Left lung (tissue), 10 donors: ENCODE results near the gene FOXP4. TPM values are rescaled to one million over a fixed set of nuclear protein-coding genes. Genes with fewer than 3 reads are reported as not detected.

ENCODE experiments used
- ATAC-seq: fragments of 200-7000 bp; cut with Tn5 transposase; one replicate; pipeline ENCODE4 v1.9.1; 2020; ENCODE audit warnings: moderate library complexity
- DNase-seq, 4 donors: peaks; one replicate each; pipeline ENCODE4 v3.0.0-alpha.2; 2013 to 2020
- H3K27ac ChIP-seq, 2 donors: fragments of 200-600 bp; sonication (generic) in 1 of 2; one replicate each; pipeline versions ENCODE4 v1.5.0 to v1.8.0; 2020 to 2021
- H3K27me3 ChIP-seq, 2 donors: fragments of 200-600 bp; sonication (generic) in 1 of 2; one replicate each; pipeline versions ENCODE4 v1.5.0 to v1.8.0; 2020 to 2021
- H3K36me3 ChIP-seq, 2 donors: fragments of 200-600 bp; sonication (generic) in 1 of 2; one replicate each; pipeline versions ENCODE4 v1.5.0 to v1.8.0; 2020 to 2021
- H3K4me1 ChIP-seq, 2 donors: fragments of 200-600 bp; one replicate each; pipeline ENCODE4 v1.8.0; 2021
- H3K4me3 ChIP-seq, 2 donors: fragments of 200-600 bp; sonication (generic) in 1 of 2; one replicate each; pipeline versions ENCODE4 v1.5.0 to v1.8.0; 2020 to 2021; ENCODE audit warnings: mild to moderate bottlenecking in 1 of 2
- H3K9me3 ChIP-seq, 2 donors: fragments of 200-600 bp; sonication (generic) in 1 of 2; one replicate each; pipeline versions ENCODE4 v1.5.0 to v1.8.0; 2020 to 2021
- intact Hi-C, 2 donors: fragments of 100-400 bp; cut with DNase I; formaldehyde crosslinking; loops; one replicate each; pipeline versions ENCODE4 v1.11.2 to v1.14.2; 2022
- polyA plus RNA-seq, 6 donors: library from polyadenylated mRNA; unstranded; fragments of 120-200 nt; gene quantifications; one replicate each; pipeline ENCODE4 v1.2.1, GENCODE V29; 2013; ENCODE audit not compliant: insufficient read length in 6 of 6
- total RNA-seq, 2 donors: library from RNA; stranded (reverse); fragmentation: NEBNext Ultra II Directional; extraction: Animal tissue kit (Norgen Biotek cat#: 25700); gene quantifications; one replicate each; pipeline ENCODE4 v1.2.1, GENCODE V29; 2021
- TF ChIP-seq, protein P1 (sequence below), 2 donors: fragments of 200-600 bp; sonication (generic) in 1 of 2; IDR thresholded peaks; one replicate each; pipeline versions ENCODE4 v1.5.0 to v1.8.0; 2021; ENCODE audit warnings: antibody characterized with exemption in 2 of 2
- donor health status: DM: no; HTN: yes; CAD: no.
- donor health status: DM: no; HTN: no; CAD: no.

Gene FOXP4
- total and polyA plus RNA-seq, 8 donors = 26.9 to 77.9 (median 60.2) TPM

DNA sequence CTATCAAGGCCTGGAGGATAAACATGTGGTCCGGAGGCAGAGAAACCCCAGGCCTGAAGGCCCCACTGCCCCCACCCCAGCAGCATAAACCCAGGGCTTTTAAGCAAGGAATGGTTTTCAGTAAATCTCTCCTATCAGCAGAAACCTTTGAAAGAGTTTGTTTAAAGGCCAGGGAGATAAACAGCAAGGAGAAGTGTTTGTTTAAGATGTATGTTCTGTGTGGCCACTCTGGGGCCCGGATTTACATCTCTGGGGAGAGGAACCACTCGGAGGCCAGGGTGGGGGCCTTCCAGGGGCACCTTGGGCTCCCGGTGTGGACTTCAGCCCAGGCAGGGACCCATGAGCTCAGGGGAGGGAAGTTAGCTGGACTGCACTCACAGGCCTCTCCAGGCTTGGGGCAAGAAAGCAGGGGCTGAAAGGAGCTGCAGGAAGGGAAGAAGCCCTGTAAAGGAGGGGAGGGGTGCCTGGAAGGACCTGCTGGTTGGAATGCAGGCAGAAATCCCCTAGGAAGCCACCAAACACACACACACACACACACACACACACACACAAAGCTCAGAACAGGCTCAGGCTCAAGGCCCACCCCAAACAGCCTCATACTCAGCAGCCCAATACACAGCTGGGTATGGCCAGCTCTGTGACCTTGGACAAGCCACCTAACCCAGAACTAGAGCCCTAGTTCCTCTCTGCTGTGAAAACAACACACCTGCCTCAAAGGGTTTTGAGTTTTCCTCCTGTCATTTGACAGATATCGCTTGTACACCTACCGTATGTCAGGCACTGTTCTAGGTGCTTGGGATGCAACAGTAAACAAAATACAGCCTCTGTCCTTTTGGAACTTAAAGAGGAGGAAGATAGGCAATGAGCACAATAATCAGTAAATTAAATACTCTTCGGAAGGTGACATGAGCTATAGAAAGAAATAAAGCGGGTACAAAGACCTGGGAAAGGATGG lies 26.2 kb upstream of the FOXP4 start:
- Histone ChIP-seq H3K27ac (peak overlapping the region in 1 of 2 donors; percentile 30), H3K27me3 (peaks cover 0 to 31% of the 10 kb centered on the region in 2 donors), H3K4me1 (peaks cover 4 to 9% of the 10 kb centered on the region in 2 donors), H3K9me3 (no peaks in the 10 kb centered on the region), H3K4me3 (no peak overlapping the region), H3K36me3 (no peaks in the 10 kb centered on the region)
- TF ChIP-seq, protein P1, sequence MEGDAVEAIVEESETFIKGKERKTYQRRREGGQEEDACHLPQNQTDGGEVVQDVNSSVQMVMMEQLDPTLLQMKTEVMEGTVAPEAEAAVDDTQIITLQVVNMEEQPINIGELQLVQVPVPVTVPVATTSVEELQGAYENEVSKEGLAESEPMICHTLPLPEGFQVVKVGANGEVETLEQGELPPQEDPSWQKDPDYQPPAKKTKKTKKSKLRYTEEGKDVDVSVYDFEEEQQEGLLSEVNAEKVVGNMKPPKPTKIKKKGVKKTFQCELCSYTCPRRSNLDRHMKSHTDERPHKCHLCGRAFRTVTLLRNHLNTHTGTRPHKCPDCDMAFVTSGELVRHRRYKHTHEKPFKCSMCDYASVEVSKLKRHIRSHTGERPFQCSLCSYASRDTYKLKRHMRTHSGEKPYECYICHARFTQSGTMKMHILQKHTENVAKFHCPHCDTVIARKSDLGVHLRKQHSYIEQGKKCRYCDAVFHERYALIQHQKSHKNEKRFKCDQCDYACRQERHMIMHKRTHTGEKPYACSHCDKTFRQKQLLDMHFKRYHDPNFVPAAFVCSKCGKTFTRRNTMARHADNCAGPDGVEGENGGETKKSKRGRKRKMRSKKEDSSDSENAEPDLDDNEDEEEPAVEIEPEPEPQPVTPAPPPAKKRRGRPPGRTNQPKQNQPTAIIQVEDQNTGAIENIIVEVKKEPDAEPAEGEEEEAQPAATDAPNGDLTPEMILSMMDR (IDR thresholded peaks at IDR 0.05) = no peak
- intact Hi-C loops = no loop called here
- DNase-seq = peak in 3 of 4 donors; percentile 42 to 81 (median 66)
- ATAC-seq = peak; percentile 72

DNA sequence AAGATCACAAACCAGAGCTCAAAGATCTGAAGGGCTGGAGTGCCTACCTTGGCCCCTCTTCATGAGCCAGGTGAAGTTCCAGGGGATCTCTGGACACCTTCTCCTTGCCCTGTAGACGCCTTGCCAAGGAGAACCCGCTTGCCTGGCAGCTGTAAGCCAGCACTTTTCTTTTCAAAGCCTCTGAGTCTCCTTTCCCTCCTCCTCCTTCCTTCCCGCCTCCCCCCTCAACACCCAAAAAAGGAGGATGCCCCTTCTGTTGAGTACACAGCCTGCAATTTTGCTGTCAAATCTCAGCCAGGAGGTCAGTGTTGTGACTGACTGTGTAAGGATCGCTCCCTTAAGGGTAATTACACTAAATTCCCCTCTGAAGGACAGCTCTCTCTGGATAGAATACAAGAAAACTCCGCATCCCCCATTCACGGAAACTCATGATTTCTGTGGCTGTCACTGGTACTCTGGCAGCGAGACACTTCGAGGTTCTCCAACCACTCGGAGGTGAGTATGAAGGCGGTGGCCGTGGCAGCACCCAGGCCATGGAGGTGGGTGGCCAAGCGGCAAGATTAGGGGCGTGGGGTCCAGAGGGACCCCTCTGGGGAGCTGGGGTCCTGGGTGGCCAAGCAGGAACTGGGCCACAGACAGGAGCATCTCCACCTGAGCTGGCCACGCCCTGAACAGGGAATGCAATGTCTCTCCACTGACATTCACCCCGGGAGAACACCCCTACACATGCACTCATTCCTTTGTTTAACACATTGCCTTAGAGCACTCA lies 23.2 kb upstream of the FOXP4 start:
- H3K4me1 ChIP-seq = peaks cover 4% of the 10 kb centered on the region in 2 donors

DNA sequence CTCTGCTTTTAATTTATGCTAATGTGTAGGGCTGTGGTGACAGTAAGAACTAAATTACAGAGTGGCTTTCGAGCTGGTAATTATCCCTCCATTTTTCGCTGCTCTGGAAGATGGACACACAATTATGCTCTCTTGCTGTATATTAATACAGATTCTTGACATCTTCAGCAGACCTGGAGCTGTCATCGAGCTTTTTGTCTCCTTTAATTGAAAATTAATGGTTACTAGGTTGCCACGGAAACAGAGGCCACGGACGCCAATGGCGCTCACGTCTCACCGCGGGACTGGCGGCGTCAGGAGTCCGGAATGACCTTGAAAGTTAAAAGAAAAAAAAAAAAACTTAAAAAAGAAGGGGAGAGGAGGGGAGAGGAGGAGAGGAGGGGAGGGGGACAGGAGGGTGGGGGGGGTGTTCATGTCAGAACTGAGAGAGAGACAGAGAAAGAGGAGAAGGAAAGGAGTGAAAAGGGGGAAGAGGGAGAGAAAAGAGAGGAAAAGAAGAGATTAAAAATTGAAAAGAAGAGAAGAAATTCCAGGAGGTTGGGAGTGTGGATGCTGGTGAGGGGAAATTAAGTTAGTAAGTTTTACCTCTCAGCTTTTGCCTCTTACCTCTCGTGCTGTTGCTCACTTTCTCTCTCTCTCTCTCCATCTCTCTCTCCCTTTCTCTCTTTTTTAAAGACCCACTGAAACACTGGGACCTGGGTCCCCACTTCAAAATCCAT lies 22.1 kb upstream of the FOXP4 start:
- no peak overlapping the region for H3K4me3 ChIP-seq
- DNase-seq (no peak), ATAC-seq (no peak)
- no peak overlapping the region for H3K27ac ChIP-seq
- peaks cover 0 to 3% of the 10 kb centered on the region in 2 donors for H3K4me1 ChIP-seq
- intact Hi-C loops = no loop called here
- H3K27me3 ChIP-seq = peaks cover 0 to 42% of the 10 kb centered on the region in 2 donors
- no peaks in the 10 kb centered on the region for H3K36me3 ChIP-seq
- TF ChIP-seq, protein P1 (IDR thresholded peaks at IDR 0.05) = no peak
- no peaks in the 10 kb centered on the region for H3K9me3 ChIP-seq

More for the DNA sequence above, 23.2 kb upstream of the FOXP4 start:
- DNase-seq (no peak), ATAC-seq (no peak)
- Histone ChIP-seq H3K27ac (no peak overlapping the region), H3K4me3 (no peak overlapping the region), H3K27me3 (peaks cover 0 to 31% of the 10 kb centered on the region in 2 donors), H3K36me3 (no peaks in the 10 kb centered on the region), H3K9me3 (no peaks in the 10 kb centered on the region)
- intact Hi-C loops = no loop called here
- TF ChIP-seq, protein P1 (IDR thresholded peaks at IDR 0.05) = no peak

DNA sequence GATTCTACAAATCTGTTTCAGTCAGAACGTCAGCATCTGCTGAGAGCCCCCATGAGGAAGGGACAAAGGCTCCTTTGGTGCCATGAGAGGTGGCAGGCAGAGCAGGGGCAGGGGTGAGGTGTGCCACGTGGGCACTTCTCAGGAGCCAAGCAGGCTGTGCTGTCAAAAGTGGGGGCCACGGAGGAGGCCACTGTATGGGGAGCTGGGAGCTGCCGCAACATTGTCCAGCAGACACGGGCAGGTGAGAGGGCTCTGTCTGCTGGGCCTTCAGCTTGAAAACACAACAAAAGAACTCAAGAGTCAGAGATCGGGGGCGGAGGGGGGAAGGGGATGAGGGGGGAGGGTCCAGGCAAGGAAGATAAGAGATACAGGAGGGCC lies 21.6 kb upstream of the FOXP4 start:
- no peaks in the 10 kb centered on the region for H3K9me3 ChIP-seq

More for the DNA sequence above, 21.6 kb upstream of the FOXP4 start:
- Histone ChIP-seq H3K27me3 (peaks cover 0 to 48% of the 10 kb centered on the region in 2 donors), H3K4me3 (no peak overlapping the region), H3K4me1 (peaks cover 0 to 3% of the 10 kb centered on the region in 2 donors), H3K36me3 (no peaks in the 10 kb centered on the region), H3K27ac (no peak overlapping the region)
- intact Hi-C loops = no loop called here
- TF ChIP-seq, protein P1 (IDR thresholded peaks at IDR 0.05) = no peak
- ATAC-seq (no peak), DNase-seq (peak in 1 of 4 donors; percentile 35)
